Measurements from ENCODE around the gene OR2G2.

OR2G2 gene

GRCh38 chr1:247614625-247615024 is 26.5 kb downstream of the OR2G2 start:
- Histone ChIP-seq H3K9ac (ENCODE audit: low read length) (no peak overlapping the region), H3K9me3 (ENCODE audit: insufficient read depth, low read length) (no peaks in the 10 kb centered on the region), H3F3A (ENCODE audit: insufficient read depth) (no peaks in the 10 kb centered on the region), H3K9me2 (replicated peaks; ENCODE audit: insufficient read depth, low read length) (no peaks in the 10 kb centered on the region), H3K27me3 (ENCODE audit: low read length) (no peaks in the 10 kb centered on the region), H3K4me2 (ENCODE audit: low read depth, low read length, poor library complexity, severe bottlenecking) (no peak overlapping the region), H3K36me3 (ENCODE audit: low read length) (no peaks in the 10 kb centered on the region), H3K27ac (ENCODE audit: low read depth, low read length) (no peak overlapping the region), H2AFZ (ENCODE audit: low read depth, low read length, severe bottlenecking) (no peak overlapping the region), H3K79me2 (ENCODE audit: insufficient read depth, low read length) (no peaks in the 10 kb centered on the region), H4K20me1 (ENCODE audit: low read depth, low read length) (no peaks in the 10 kb centered on the region), H3K4me3 (ENCODE audit: insufficient read depth, low read length, poor library complexity, severe bottlenecking) (no peak overlapping the region)
- TF ChIP-seq CTCF (IDR thresholded peaks at IDR 0.05; ENCODE audit: insufficient read depth, low read length, poor library complexity, severe bottlenecking) (no peak), EZH2phosphoT487 (conservative IDR thresholded peaks at IDR 0.05; ENCODE audit: low read length) (no peak)

GRCh38 chr1:247627951-247628350 is 39.8 kb downstream of the OR2G2 start:
- Histone ChIP-seq H3K9ac (ENCODE audit: low read length) (no peak overlapping the region), H3K9me3 (ENCODE audit: insufficient read depth, low read length) (no peaks in the 10 kb centered on the region), H3K36me3 (ENCODE audit: low read length) (no peaks in the 10 kb centered on the region)

GRCh38 chr1:247638011-247638410 is 49.9 kb downstream of the OR2G2 start:
- Histone ChIP-seq H3K9me2 (replicated peaks; ENCODE audit: insufficient read depth, low read length) (no peaks in the 10 kb centered on the region), H3K9ac (ENCODE audit: low read length) (no peak overlapping the region), H3K79me2 (ENCODE audit: insufficient read depth, low read length) (no peaks in the 10 kb centered on the region), H3K27ac (ENCODE audit: low read depth, low read length) (no peak overlapping the region), H3K4me2 (ENCODE audit: low read depth, low read length, poor library complexity, severe bottlenecking) (no peak overlapping the region), H3K9me3 (ENCODE audit: insufficient read depth, low read length) (no peaks in the 10 kb centered on the region), H3K36me3 (ENCODE audit: low read length) (no peaks in the 10 kb centered on the region), H2AFZ (ENCODE audit: low read depth, low read length, severe bottlenecking) (no peak overlapping the region), H3K4me3 (ENCODE audit: insufficient read depth, low read length, poor library complexity, severe bottlenecking) (no peak overlapping the region), H4K20me1 (ENCODE audit: low read depth, low read length) (no peaks in the 10 kb centered on the region), H3K27me3 (ENCODE audit: low read length) (no peaks in the 10 kb centered on the region; the same call in 1 of the 2 replicates), H3F3A (ENCODE audit: insufficient read depth) (no peaks in the 10 kb centered on the region)
- TF ChIP-seq CTCF (IDR thresholded peaks at IDR 0.05; ENCODE audit: insufficient read depth, low read length, poor library complexity, severe bottlenecking), result no peak
- TF ChIP-seq EZH2phosphoT487 (conservative IDR thresholded peaks at IDR 0.05; ENCODE audit: low read length), result no peak

More at GRCh38 chr1:247627951-247628350, 39.8 kb downstream of the OR2G2 start:
- H3K4me3 ChIP-seq (ENCODE audit: insufficient read depth, low read length, poor library complexity, severe bottlenecking), result no peak overlapping the region
- no peaks in the 10 kb centered on the region for H3K9me2 ChIP-seq (replicated peaks; ENCODE audit: insufficient read depth, low read length)
- TF ChIP-seq CTCF (IDR thresholded peaks at IDR 0.05; ENCODE audit: insufficient read depth, low read length, poor library complexity, severe bottlenecking), result no peak
- TF ChIP-seq EZH2phosphoT487 (conservative IDR thresholded peaks at IDR 0.05; ENCODE audit: low read length), result no peak
- H3K79me2 ChIP-seq (ENCODE audit: insufficient read depth, low read length), result no peaks in the 10 kb centered on the region
- no peaks in the 10 kb centered on the region for H3F3A ChIP-seq (ENCODE audit: insufficient read depth)
- no peak overlapping the region for H3K4me2 ChIP-seq (ENCODE audit: low read depth, low read length, poor library complexity, severe bottlenecking)
- H4K20me1 ChIP-seq (ENCODE audit: low read depth, low read length), result no peaks in the 10 kb centered on the region
- H2AFZ ChIP-seq (ENCODE audit: low read depth, low read length, severe bottlenecking), result no peak overlapping the region
- no peak overlapping the region for H3K27ac ChIP-seq (ENCODE audit: low read depth, low read length)
- H3K27me3 ChIP-seq (ENCODE audit: low read length), result no peaks in the 10 kb centered on the region
